HL-60 (cell line): Measurements from ENCODE around the gene OR5H2.

Source experiments
- GABPA ChIP-seq: IDR thresholded peaks from 2 replicates; pipeline ENCODE4 v1.6.1; 2012; ENCODE audit warnings: low read depth
- POLR2AphosphoS5 ChIP-seq: IDR thresholded peaks from 2 replicates; pipeline ENCODE4 v1.6.1; 2012; ENCODE audit warnings: low read depth
- REST ChIP-seq: IDR thresholded peaks from 2 replicates; pipeline ENCODE4 v1.6.1; 2012; ENCODE audit warnings: low read depth; ENCODE audit not compliant: insufficient replicate concordance
- SPI1 ChIP-seq: IDR thresholded peaks from 2 replicates; pipeline ENCODE4 v1.6.1; 2012; ENCODE audit warnings: low read depth, mild to moderate bottlenecking, borderline replicate concordance
- TF ChIP-seq, protein P1 (sequence below): IDR thresholded peaks from one replicate; pipeline ENCODE4 v1.5.1; 2011; ENCODE audit warnings: low read length, control low read depth, inconsistent platforms; ENCODE audit not compliant: insufficient read depth

GRCh38 chr3:98326945-98327344, 44.6 kb downstream of the OR5H2 start:
- TF ChIP-seq, protein P1, sequence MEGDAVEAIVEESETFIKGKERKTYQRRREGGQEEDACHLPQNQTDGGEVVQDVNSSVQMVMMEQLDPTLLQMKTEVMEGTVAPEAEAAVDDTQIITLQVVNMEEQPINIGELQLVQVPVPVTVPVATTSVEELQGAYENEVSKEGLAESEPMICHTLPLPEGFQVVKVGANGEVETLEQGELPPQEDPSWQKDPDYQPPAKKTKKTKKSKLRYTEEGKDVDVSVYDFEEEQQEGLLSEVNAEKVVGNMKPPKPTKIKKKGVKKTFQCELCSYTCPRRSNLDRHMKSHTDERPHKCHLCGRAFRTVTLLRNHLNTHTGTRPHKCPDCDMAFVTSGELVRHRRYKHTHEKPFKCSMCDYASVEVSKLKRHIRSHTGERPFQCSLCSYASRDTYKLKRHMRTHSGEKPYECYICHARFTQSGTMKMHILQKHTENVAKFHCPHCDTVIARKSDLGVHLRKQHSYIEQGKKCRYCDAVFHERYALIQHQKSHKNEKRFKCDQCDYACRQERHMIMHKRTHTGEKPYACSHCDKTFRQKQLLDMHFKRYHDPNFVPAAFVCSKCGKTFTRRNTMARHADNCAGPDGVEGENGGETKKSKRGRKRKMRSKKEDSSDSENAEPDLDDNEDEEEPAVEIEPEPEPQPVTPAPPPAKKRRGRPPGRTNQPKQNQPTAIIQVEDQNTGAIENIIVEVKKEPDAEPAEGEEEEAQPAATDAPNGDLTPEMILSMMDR: no peak
- TF ChIP-seq POLR2AphosphoS5: no peak
- TF ChIP-seq REST: no peak
- no peak for TF ChIP-seq GABPA
- no peak for TF ChIP-seq SPI1
